Measurements from ENCODE around the gene TAAR2.
"Not testable (repeated sequence)": the region's sequence is repeated elsewhere in the genome, so short reads cannot be mapped to it uniquely, and the experiment has no call there.

Gene TAAR2

GRCh38 chr6:132624175-132624574 is at the start of gene TAAR2:
Gene TAAR2, minus strand, starts transcription at chr6:132624275. Its CDS starts 0 bp downstream, at chr6:132624275.
- H3K36me3 Mint-ChIP-seq (ENCODE audit: low read depth): no peaks in the 10 kb centered on the region

GRCh38 chr6:132673376-132674094 is 49.5 kb upstream of the TAAR2 start:
- H3K27me3 Mint-ChIP-seq (ENCODE audit: low read depth): peaks cover 9% of the 10 kb centered on the region
- no peaks in the 10 kb centered on the region for H3K9me3 Mint-ChIP-seq
- H3K4me3 Mint-ChIP-seq: no peak overlapping the region
- no peaks in the 10 kb centered on the region for H3K36me3 Mint-ChIP-seq (ENCODE audit: low read depth)
- no peak overlapping the region for H3K27ac Mint-ChIP-seq
- peaks cover 12% of the 10 kb centered on the region for H3K4me1 Mint-ChIP-seq (ENCODE audit: low read depth)

More at GRCh38 chr6:132624175-132624574, at the start of gene TAAR2:
- Mint-ChIP-seq H3K9me3 (no peaks in the 10 kb centered on the region), H3K27me3 (ENCODE audit: low read depth) (peaks cover 36% of the 10 kb centered on the region), H3K4me3 (no peak within 1 kb of the TSS), H3K4me1 (ENCODE audit: low read depth) (no peaks in the 10 kb centered on the region), H3K27ac (no peak within 1 kb of the TSS)

GRCh38 chr6:132671295-132671694 is 47.2 kb upstream of the TAAR2 start:
- no peak overlapping the region for H3K27ac Mint-ChIP-seq
- H3K4me3 Mint-ChIP-seq: no peak overlapping the region
- peaks cover 9% of the 10 kb centered on the region for H3K4me1 Mint-ChIP-seq (ENCODE audit: low read depth)
- no peaks in the 10 kb centered on the region for H3K36me3 Mint-ChIP-seq (ENCODE audit: low read depth)
- peaks cover 7% of the 10 kb centered on the region for H3K27me3 Mint-ChIP-seq (ENCODE audit: low read depth)
- H3K9me3 Mint-ChIP-seq: no peaks in the 10 kb centered on the region

GRCh38 chr6:132669690-132670291 is 45.7 kb upstream of the TAAR2 start:
- H3K27ac Mint-ChIP-seq: no peak overlapping the region

GRCh38 chr6:132666118-132666517 is 42.0 kb upstream of the TAAR2 start:
- Mint-ChIP-seq H3K4me1 (ENCODE audit: low read depth) (peaks cover 3% of the 10 kb centered on the region), H3K27me3 (ENCODE audit: low read depth) (peaks cover 7% of the 10 kb centered on the region), H3K9me3 (no peaks in the 10 kb centered on the region), H3K36me3 (ENCODE audit: low read depth) (no peaks in the 10 kb centered on the region), H3K4me3 (no peak overlapping the region), H3K27ac (no peak overlapping the region)

More at GRCh38 chr6:132669690-132670291, 45.7 kb upstream of the TAAR2 start:
- Mint-ChIP-seq H3K36me3 (ENCODE audit: low read depth) (no peaks in the 10 kb centered on the region), H3K4me1 (ENCODE audit: low read depth) (peaks cover 3% of the 10 kb centered on the region), H3K9me3 (no peaks in the 10 kb centered on the region), H3K27me3 (ENCODE audit: low read depth) (peaks cover 7% of the 10 kb centered on the region), H3K4me3 (no peak overlapping the region)

GRCh38 chr6:132664309-132665034 is 40.4 kb upstream of the TAAR2 start:
- H3K27me3 Mint-ChIP-seq (ENCODE audit: low read depth): peaks cover 7% of the 10 kb centered on the region
- H3K9me3 Mint-ChIP-seq: no peaks in the 10 kb centered on the region
- H3K4me1 Mint-ChIP-seq (ENCODE audit: low read depth): no peaks in the 10 kb centered on the region
- no peak overlapping the region for H3K27ac Mint-ChIP-seq
- H3K36me3 Mint-ChIP-seq (ENCODE audit: low read depth): no peaks in the 10 kb centered on the region
- no peak overlapping the region for H3K4me3 Mint-ChIP-seq

GRCh38 chr6:132663661-132664060 is 39.6 kb upstream of the TAAR2 start:
- no peaks in the 10 kb centered on the region for H3K9me3 Mint-ChIP-seq
- H3K27ac Mint-ChIP-seq: no peak overlapping the region
- H3K36me3 Mint-ChIP-seq (ENCODE audit: low read depth): no peaks in the 10 kb centered on the region
- H3K27me3 Mint-ChIP-seq (ENCODE audit: low read depth): peaks cover 7% of the 10 kb centered on the region
- no peak overlapping the region for H3K4me3 Mint-ChIP-seq
- no peaks in the 10 kb centered on the region for H3K4me1 Mint-ChIP-seq (ENCODE audit: low read depth)

- Mint-ChIP-seq H3K27ac (no peak overlapping the region), H3K9me3 (no peaks in the 10 kb centered on the region), H3K4me1 (ENCODE audit: low read depth) (no peaks in the 10 kb centered on the region), H3K27me3 (ENCODE audit: low read depth) (peaks cover 2% of the 10 kb centered on the region), H3K4me3 (no peak overlapping the region), H3K36me3 (ENCODE audit: low read depth) (no peaks in the 10 kb centered on the region)
These were observed 37.8 kb upstream of the TAAR2 start for GRCh38 chr6:132661906-132662305.

GRCh38 chr6:132659082-132659481 is 35.0 kb upstream of the TAAR2 start, which contains the start of gene TAAR1:
Gene TAAR1, minus strand, starts transcription at chr6:132659182. Its CDS starts 13,179 bp downstream, at chr6:132646003.
- Mint-ChIP-seq H3K9me3 (no peaks in the 10 kb centered on the region), H3K36me3 (ENCODE audit: low read depth) (no peaks in the 10 kb centered on the region), H3K4me1 (ENCODE audit: low read depth) (no peaks in the 10 kb centered on the region), H3K27me3 (ENCODE audit: low read depth) (peaks cover 13% of the 10 kb centered on the region), H3K4me3 (no peak within 1 kb of the TSS), H3K27ac (no peak within 1 kb of the TSS)

- Mint-ChIP-seq H3K9me3 (no peaks in the 10 kb centered on the region), H3K36me3 (ENCODE audit: low read depth) (no peaks in the 10 kb centered on the region), H3K4me3 (no peak overlapping the region), H3K27me3 (ENCODE audit: low read depth) (peaks cover 23% of the 10 kb centered on the region), H3K4me1 (ENCODE audit: low read depth) (peaks cover 4% of the 10 kb centered on the region), H3K27ac (no peak overlapping the region)
These were observed 27.0 kb upstream of the TAAR2 start for GRCh38 chr6:132651062-132651461.

GRCh38 chr6:132650429-132650828 is 26.4 kb upstream of the TAAR2 start:
- Mint-ChIP-seq H3K27ac (no peak overlapping the region), H3K4me1 (ENCODE audit: low read depth) (peaks cover 4% of the 10 kb centered on the region), H3K36me3 (ENCODE audit: low read depth) (no peaks in the 10 kb centered on the region), H3K4me3 (no peak overlapping the region), H3K9me3 (no peaks in the 10 kb centered on the region), H3K27me3 (ENCODE audit: low read depth) (peaks cover 26% of the 10 kb centered on the region)

- H3K9me3 Mint-ChIP-seq: no peaks in the 10 kb centered on the region
- no peaks in the 10 kb centered on the region for H3K36me3 Mint-ChIP-seq (ENCODE audit: low read depth)
- H3K27me3 Mint-ChIP-seq (ENCODE audit: low read depth): peaks cover 24% of the 10 kb centered on the region
- H3K4me1 Mint-ChIP-seq (ENCODE audit: low read depth): peaks cover 4% of the 10 kb centered on the region
- H3K27ac Mint-ChIP-seq: no peak overlapping the region
- H3K4me3 Mint-ChIP-seq: no peak overlapping the region
These were observed 24.8 kb upstream of the TAAR2 start for GRCh38 chr6:132648828-132649227.

GRCh38 chr6:132648356-132648755 is 24.3 kb upstream of the TAAR2 start:
- Mint-ChIP-seq H3K27ac (no peak overlapping the region), H3K9me3 (no peaks in the 10 kb centered on the region), H3K4me3 (no peak overlapping the region), H3K27me3 (ENCODE audit: low read depth) (peaks cover 21% of the 10 kb centered on the region), H3K4me1 (ENCODE audit: low read depth) (peaks cover 4% of the 10 kb centered on the region), H3K36me3 (ENCODE audit: low read depth) (no peaks in the 10 kb centered on the region)

- Mint-ChIP-seq H3K4me1 (ENCODE audit: low read depth) (peaks cover 4% of the 10 kb centered on the region), H3K9me3 (no peaks in the 10 kb centered on the region), H3K27me3 (ENCODE audit: low read depth) (peaks cover 44% of the 10 kb centered on the region), H3K36me3 (ENCODE audit: low read depth) (no peaks in the 10 kb centered on the region), H3K4me3 (no peak overlapping the region), H3K27ac (no peak overlapping the region)
These were observed 19.5 kb upstream of the TAAR2 start for GRCh38 chr6:132643547-132643946.

- not testable (repeated sequence) for H3K9me3 Mint-ChIP-seq; H3K36me3 Mint-ChIP-seq (ENCODE audit: low read depth); H3K27ac Mint-ChIP-seq; H3K4me1 Mint-ChIP-seq (ENCODE audit: low read depth); H3K4me3 Mint-ChIP-seq
- peaks cover 44% of the 10 kb centered on the region for H3K27me3 Mint-ChIP-seq (ENCODE audit: low read depth)
These were observed 13.1 kb upstream of the TAAR2 start for GRCh38 chr6:132637135-132637534.
